Endothelial cell of hepatic sinusoid (primary cell): ENCODE measurements around the gene HGD.
"Not testable (repeated sequence)": the region's sequence is repeated elsewhere in the genome, so short reads cannot be mapped to it uniquely, and the experiment has no call there.

Experiments used
- in situ Hi-C: cut with HindIII; loops from 2 replicates; pipeline ENCODE4 v1.10.0; 2017; ENCODE audit warnings: low sequenced_read_pairs

HGD gene

GRCh38 chr3:120682095-120682681, at the start of gene HGD:
Gene HGD, minus strand, starts transcription at chr3:120682239. Its CDS starts 128 bp downstream, at chr3:120682111.
- in situ Hi-C loops = no loop called here

- in situ Hi-C loops = no loop called here
Observed at GRCh38 chr3:120730576-120731542, 48.8 kb upstream of the HGD start.

GRCh38 chr3:120726791-120727190, 44.8 kb upstream of the HGD start:
- in situ Hi-C loops = no loop called here

GRCh38 chr3:120719167-120719834, 37.3 kb upstream of the HGD start:
- in situ Hi-C loops = not testable (repeated sequence)

GRCh38 chr3:120713262-120713661, 31.2 kb upstream of the HGD start:
- in situ Hi-C loops = no loop called here

GRCh38 chr3:120710369-120710768, 28.3 kb upstream of the HGD start:
- in situ Hi-C loops = no loop called here

- in situ Hi-C loops = no loop called here
Observed at GRCh38 chr3:120708408-120708807, 26.4 kb upstream of the HGD start.

- in situ Hi-C loops = no loop called here
Observed at GRCh38 chr3:120706950-120707349, 24.9 kb upstream of the HGD start.

- in situ Hi-C loops = no loop called here
Observed at GRCh38 chr3:120705884-120706582, 24.0 kb upstream of the HGD start.

- in situ Hi-C loops = no loop called here
Observed at GRCh38 chr3:120699333-120699732, 17.3 kb upstream of the HGD start.

GRCh38 chr3:120693439-120694171, 11.6 kb upstream of the HGD start:
- in situ Hi-C loops = no loop called here

GRCh38 chr3:120689395-120689794, 7.4 kb upstream of the HGD start:
- in situ Hi-C loops = loop anchor here (5.0 kb wide), 1 partner anchor 102 kb away; no protein-coding TSS in a partner anchor

GRCh38 chr3:120688121-120688520, 6.1 kb upstream of the HGD start:
- in situ Hi-C loops = loop anchor here (5.0 kb wide), 1 partner anchor 101 kb away; no protein-coding TSS in a partner anchor

- in situ Hi-C loops = loop anchor here (5.0 kb wide), 1 partner anchor 98 kb away; no protein-coding TSS in a partner anchor
Observed at GRCh38 chr3:120685411-120685810, 3.4 kb upstream of the HGD start.

GRCh38 chr3:120684896-120685295, 2.9 kb upstream of the HGD start:
- in situ Hi-C loops = loop anchor here (5.0 kb wide), 1 partner anchor 98 kb away; no protein-coding TSS in a partner anchor

- in situ Hi-C loops = no loop called here
Observed at GRCh38 chr3:120683671-120684301, 1.7 kb upstream of the HGD start.

GRCh38 chr3:120683213-120683612, 1.2 kb upstream of the HGD start:
- in situ Hi-C loops = no loop called here

GRCh38 chr3:120681506-120682038, 467 bp downstream of the HGD start:
- in situ Hi-C loops = no loop called here

- in situ Hi-C loops = no loop called here
Observed at GRCh38 chr3:120681018-120681417, 1.0 kb downstream of the HGD start.
